ENCODE data around the gene RNASE12.

DNA sequence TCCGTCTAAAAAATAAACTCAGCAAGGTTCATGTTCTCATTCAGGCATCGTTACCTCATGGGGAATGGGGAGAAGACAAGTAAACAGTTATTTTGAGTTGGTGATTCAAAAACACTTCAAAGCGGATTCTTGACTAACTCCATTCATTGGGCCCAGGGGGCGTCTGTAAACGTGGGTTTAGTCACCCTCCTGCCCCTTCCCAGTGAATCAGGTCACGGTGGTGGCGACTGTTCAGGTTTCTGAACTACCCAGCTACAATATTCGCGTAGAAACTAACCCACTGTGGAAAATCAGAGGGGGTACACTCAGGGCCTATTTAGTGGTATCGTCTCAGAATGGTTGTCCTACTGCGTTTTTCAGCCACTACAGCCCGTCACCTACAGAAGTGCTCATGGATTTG is 35.1 kb upstream of the RNASE12 start:
- TF ChIP-seq, protein P1, sequence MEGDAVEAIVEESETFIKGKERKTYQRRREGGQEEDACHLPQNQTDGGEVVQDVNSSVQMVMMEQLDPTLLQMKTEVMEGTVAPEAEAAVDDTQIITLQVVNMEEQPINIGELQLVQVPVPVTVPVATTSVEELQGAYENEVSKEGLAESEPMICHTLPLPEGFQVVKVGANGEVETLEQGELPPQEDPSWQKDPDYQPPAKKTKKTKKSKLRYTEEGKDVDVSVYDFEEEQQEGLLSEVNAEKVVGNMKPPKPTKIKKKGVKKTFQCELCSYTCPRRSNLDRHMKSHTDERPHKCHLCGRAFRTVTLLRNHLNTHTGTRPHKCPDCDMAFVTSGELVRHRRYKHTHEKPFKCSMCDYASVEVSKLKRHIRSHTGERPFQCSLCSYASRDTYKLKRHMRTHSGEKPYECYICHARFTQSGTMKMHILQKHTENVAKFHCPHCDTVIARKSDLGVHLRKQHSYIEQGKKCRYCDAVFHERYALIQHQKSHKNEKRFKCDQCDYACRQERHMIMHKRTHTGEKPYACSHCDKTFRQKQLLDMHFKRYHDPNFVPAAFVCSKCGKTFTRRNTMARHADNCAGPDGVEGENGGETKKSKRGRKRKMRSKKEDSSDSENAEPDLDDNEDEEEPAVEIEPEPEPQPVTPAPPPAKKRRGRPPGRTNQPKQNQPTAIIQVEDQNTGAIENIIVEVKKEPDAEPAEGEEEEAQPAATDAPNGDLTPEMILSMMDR (tag by site-specific recombination; IDR thresholded peaks at IDR 0.05) = no peak
- TF ChIP-seq YY1 (tag by site-specific recombination; IDR thresholded peaks at IDR 0.05) (no peak), KLF1 (tag by site-specific recombination; IDR thresholded peaks at IDR 0.05) (no peak), ZNF274 (IDR thresholded peaks at IDR 0.05; ENCODE audit: low read length) (no peak), ZNF274 (tag by site-specific recombination; IDR thresholded peaks at IDR 0.05; ENCODE audit: borderline replicate concordance) (no peak), ZEB2 (tag by site-specific recombination; IDR thresholded peaks at IDR 0.05) (no peak), ZNF768 (tag by site-specific recombination; IDR thresholded peaks at IDR 0.05) (no peak), ZNF350 (tag by site-specific recombination; IDR thresholded peaks at IDR 0.05) (no peak)
- TF ChIP-seq, protein P2, sequence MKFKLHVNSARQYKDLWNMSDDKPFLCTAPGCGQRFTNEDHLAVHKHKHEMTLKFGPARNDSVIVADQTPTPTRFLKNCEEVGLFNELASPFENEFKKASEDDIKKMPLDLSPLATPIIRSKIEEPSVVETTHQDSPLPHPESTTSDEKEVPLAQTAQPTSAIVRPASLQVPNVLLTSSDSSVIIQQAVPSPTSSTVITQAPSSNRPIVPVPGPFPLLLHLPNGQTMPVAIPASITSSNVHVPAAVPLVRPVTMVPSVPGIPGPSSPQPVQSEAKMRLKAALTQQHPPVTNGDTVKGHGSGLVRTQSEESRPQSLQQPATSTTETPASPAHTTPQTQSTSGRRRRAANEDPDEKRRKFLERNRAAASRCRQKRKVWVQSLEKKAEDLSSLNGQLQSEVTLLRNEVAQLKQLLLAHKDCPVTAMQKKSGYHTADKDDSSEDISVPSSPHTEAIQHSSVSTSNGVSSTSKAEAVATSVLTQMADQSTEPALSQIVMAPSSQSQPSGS (tag by site-specific recombination; IDR thresholded peaks at IDR 0.05; ENCODE audit: low read depth) = no peak
- TF ChIP-seq, protein P3, sequence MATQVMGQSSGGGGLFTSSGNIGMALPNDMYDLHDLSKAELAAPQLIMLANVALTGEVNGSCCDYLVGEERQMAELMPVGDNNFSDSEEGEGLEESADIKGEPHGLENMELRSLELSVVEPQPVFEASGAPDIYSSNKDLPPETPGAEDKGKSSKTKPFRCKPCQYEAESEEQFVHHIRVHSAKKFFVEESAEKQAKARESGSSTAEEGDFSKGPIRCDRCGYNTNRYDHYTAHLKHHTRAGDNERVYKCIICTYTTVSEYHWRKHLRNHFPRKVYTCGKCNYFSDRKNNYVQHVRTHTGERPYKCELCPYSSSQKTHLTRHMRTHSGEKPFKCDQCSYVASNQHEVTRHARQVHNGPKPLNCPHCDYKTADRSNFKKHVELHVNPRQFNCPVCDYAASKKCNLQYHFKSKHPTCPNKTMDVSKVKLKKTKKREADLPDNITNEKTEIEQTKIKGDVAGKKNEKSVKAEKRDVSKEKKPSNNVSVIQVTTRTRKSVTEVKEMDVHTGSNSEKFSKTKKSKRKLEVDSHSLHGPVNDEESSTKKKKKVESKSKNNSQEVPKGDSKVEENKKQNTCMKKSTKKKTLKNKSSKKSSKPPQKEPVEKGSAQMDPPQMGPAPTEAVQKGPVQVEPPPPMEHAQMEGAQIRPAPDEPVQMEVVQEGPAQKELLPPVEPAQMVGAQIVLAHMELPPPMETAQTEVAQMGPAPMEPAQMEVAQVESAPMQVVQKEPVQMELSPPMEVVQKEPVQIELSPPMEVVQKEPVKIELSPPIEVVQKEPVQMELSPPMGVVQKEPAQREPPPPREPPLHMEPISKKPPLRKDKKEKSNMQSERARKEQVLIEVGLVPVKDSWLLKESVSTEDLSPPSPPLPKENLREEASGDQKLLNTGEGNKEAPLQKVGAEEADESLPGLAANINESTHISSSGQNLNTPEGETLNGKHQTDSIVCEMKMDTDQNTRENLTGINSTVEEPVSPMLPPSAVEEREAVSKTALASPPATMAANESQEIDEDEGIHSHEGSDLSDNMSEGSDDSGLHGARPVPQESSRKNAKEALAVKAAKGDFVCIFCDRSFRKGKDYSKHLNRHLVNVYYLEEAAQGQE (tag by site-specific recombination; IDR thresholded peaks at IDR 0.05) = no peak
- TF ChIP-seq, protein P4, sequence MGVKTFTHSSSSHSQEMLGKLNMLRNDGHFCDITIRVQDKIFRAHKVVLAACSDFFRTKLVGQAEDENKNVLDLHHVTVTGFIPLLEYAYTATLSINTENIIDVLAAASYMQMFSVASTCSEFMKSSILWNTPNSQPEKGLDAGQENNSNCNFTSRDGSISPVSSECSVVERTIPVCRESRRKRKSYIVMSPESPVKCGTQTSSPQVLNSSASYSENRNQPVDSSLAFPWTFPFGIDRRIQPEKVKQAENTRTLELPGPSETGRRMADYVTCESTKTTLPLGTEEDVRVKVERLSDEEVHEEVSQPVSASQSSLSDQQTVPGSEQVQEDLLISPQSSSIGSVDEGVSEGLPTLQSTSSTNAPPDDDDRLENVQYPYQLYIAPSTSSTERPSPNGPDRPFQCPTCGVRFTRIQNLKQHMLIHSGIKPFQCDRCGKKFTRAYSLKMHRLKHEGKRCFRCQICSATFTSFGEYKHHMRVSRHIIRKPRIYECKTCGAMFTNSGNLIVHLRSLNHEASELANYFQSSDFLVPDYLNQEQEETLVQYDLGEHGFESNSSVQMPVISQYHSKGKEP (tag by site-specific recombination; IDR thresholded peaks at IDR 0.05) = no peak

All from HEK293 (cell line).